Heart left ventricle (tissue), 16 donors: ENCODE results near the gene PCDHGA1. TPM values are rescaled to one million over a fixed set of nuclear protein-coding genes. Genes with fewer than 3 reads are reported as not detected.

ENCODE experiments used
- ATAC-seq, 4 donors: fragments of 200-7000 bp; cut with Tn5 transposase; one replicate each; pipeline ENCODE4 v1.9.1; 2020 to 2022; ENCODE audit warnings: moderate library complexity in 4 of 4, mild to moderate bottlenecking in 3 of 4, moderate number of reproducible peaks in 1 of 4
- DNase-seq, 5 donors: peaks; one replicate each; pipeline ENCODE4 v3.0.0-alpha.2; 2020
- H3K27ac ChIP-seq, 12 donors: fragments of 200-600 bp; sonication (generic) in 4 of 12; one replicate each; pipeline versions ENCODE4 v1.5.0 to v1.8.0; 2016 to 2022; ENCODE audit warnings: mild to moderate bottlenecking in 2 of 12
- H3K27me3 ChIP-seq, 9 donors: fragments of 200-600 bp; sonication (generic) in 2 of 9; one replicate each; pipeline versions ENCODE4 v1.5.1 to v1.8.0; 2016 to 2022; ENCODE audit warnings: mild to moderate bottlenecking in 3 of 9
- H3K36me3 ChIP-seq, 9 donors: fragments of 200-600 bp; sonication (generic) in 2 of 9; one replicate each; pipeline versions ENCODE4 v1.5.0 to v1.8.0; 2018 to 2022; ENCODE audit warnings: mild to moderate bottlenecking in 2 of 9
- H3K4me1 ChIP-seq, 12 donors: fragments of 200-600 bp; sonication (generic) in 4 of 12; one replicate each; pipeline versions ENCODE4 v1.5.0 to v1.8.0; 2016 to 2022; ENCODE audit warnings: mild to moderate bottlenecking in 3 of 12
- H3K4me3 ChIP-seq, 12 donors: fragments of 200-600 bp; sonication (generic) in 4 of 12; one replicate each; pipeline versions ENCODE4 v1.5.0 to v1.8.0; 2017 to 2022; ENCODE audit warnings: mild to moderate bottlenecking in 9 of 12, moderate library complexity in 4 of 12
- H3K9me3 ChIP-seq, 12 donors: fragments of 200-600 bp; sonication (generic) in 4 of 12; one replicate each; pipeline versions ENCODE4 v1.5.0 to v1.8.0; 2016 to 2022; ENCODE audit warnings: mild to moderate bottlenecking in 1 of 12
- POLR2A ChIP-seq, 2 donors: fragments of 450-650 bp; IDR thresholded peaks; one replicate each; pipeline ENCODE4 v1.6.1; 2017; ENCODE audit warnings: antibody characterized with exemption in 2 of 2, mild to moderate bottlenecking in 2 of 2, moderate library complexity in 2 of 2
- WGBS, 4 donors: extraction: QIAGEN DNeasy Blood & Tissue Kit in 2 of 4; methylation state at CpG; one replicate each; pipeline versions ENCODE4 v1.1.5 to v1.1.7; 2013 to 2018; 5-methylcytosine and 5-hydroxymethylcytosine counted together
- intact Hi-C, 10 donors: fragments of 100-400 bp; cut with DNase I; formaldehyde crosslinking; loops; one replicate each; pipeline versions ENCODE4 v1.11.1 to v1.14.2; 2022
- polyA plus RNA-seq, 2 donors: library from polyadenylated mRNA; stranded (reverse); fragments of 200-250 nt; gene quantifications; one replicate each; pipeline ENCODE4 v1.2.3, GENCODE V29; 2013
- total RNA-seq, 9 donors: library from RNA; depleted of rRNA in 2 of 9; stranded (reverse); fragments of >200 nt in 2 of 9; fragmentation: NEBNext Ultra II Directional in 3 of 9; extraction: Animal tissue kit (Norgen Biotek cat#: 25700) in 3 of 9; gene quantifications; one replicate each; pipeline versions ENCODE4 v1.1.0 to v1.2.4, GENCODE V29; 2016 to 2023
- TF ChIP-seq, protein P1 (sequence below), 12 donors: fragments of 200-600 bp; sonication (generic) in 4 of 12; IDR thresholded peaks; one replicate each; pipeline versions ENCODE4 v1.5.0 to v1.8.0; 2018 to 2022; ENCODE audit warnings: antibody characterized with exemption in 12 of 12, mild to moderate bottlenecking in 5 of 12
- donor health status: ischemic (EF 13 %, LVEDD 7.1; RV severe dilation, severe dysfunction).
- donor health status: healthy with polysubstance abuse.
- donor health status: DM: no; HTN: yes; CAD: no.
- donor health status: DM: no; HTN: no; CAD: no.
- donor health status: ischemic (EF 25% LVEDD 6.9; RV normal size, moderate dysfunction).
- donor health status: ischemic (EF 25% LVEDD 5.7; RV mildly dilated, moderate dysfunction).
- donor health status: healthy.
- donor health status: DM: yes; HTN: yes; CAD: no.
- donor health status: ischemic (EF 35%, LVEDD 5.7; RV mildly dilated, moderate dysfunction).
- donor health status: nonischemic (EF 11% LVEDD 7.7; RV severe dilation, severe dysfunction).
- donor health status: DM: yes; HTN: yes; CAD: no.
- donor health status: PGD.
- donor health status: ischemic (EF 29% LVEDD 5.4; RV normal size, mild dysfunction).
- donor health status: nonischemic (EF 23%, LVEDD 6.1; RV moderate dilation, normal function).

PCDHGA1 gene
- total and polyA plus RNA-seq, 11 donors = 1.3 to 4.9 (median 3.1) TPM

DNA sequence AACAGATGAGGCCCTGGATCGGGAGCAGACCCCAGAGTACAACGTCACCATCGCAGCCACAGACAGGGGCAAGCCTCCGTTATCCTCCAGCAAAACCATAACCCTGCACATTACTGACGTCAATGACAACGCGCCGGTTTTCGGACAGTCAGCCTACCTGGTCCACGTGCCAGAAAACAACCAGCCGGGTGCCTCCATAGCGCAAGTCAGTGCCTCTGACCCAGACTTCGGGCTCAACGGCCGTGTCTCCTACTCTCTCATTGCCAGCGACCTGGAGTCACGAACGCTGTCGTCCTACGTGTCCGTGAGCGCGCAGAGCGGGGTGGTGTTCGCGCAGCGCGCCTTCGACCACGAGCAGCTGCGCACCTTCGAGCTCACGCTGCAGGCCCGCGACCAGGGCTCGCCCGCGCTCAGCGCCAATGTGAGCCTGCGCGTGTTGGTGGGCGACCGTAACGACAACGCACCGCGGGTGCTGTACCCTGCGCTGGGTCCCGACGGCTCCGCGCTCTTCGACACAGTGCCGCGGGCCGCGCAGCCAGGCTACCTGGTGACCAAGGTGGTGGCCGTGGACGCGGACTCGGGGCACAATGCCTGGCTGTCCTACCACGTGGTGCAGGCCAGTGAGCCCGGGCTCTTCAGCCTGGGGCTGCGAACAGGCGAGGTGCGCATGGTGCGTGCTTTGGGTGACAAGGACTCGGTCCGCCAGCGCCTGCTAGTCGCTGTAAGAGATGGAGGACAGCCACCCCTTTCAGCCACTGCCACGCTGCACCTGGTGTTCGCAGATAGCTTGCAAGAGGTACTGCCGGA, 89.0 kb downstream of the PCDHGA1 start:
- H3K27me3 ChIP-seq = peaks cover 0 to 74% (median 0%) of the 10 kb centered on the region in 9 donors
- H3K27ac ChIP-seq = no peak overlapping the region
- intact Hi-C loops = loop anchor here in 6 of 10 donors (2.0 to 10.0 kb wide), 7 partner anchors 54 to 143 kb away; partner anchors contain the start of gene PCDHGA5 (in 2 of the 6)

DNA sequence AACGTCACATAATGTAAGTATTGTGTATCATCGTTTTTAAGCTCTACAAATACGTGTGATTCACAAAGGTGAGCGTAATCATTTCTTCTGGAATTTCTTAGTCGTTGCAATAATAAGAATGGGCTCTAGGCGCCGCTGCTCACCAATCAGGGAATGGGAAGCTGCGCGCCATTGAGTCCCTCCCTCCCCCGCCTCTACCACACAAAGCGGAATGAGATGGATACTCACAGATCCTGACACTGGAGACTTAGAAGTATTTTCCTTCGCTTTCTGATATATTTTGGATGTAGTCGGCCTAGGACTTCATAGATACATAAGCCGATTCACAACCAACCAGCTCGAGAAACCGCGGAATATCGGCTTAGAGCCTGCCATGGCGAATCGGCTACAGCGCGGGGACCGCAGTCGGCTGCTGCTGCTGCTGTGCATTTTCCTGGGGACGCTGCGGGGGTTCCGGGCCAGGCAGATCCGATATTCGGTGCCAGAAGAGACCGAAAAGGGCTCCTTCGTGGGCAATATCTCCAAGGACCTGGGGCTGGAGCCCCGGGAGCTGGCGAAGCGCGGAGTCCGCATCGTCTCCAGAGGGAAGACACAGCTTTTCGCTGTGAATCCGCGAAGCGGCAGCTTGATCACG, 90.7 kb downstream of the PCDHGA1 start, which contains the start of gene PCDHGA11:
TSS of gene PCDHGA11 (plus strand) at position 197 of the 634 bp plus-strand sequence. CDS start at position 374, 177 bp downstream.
- peaks cover 0 to 100% (median 72%) of the 10 kb centered on the region in 12 donors for H3K9me3 ChIP-seq
- H3K36me3 ChIP-seq = peaks cover 0 to 43% (median 0%) of the 10 kb centered on the region in 9 donors
- WGBS, 4 donors = 24 to 47% (median 32%) methylated on average over 42 of the region's 42 CpGs
- peaks cover 0 to 76% (median 0%) of the 10 kb centered on the region in 9 donors for H3K27me3 ChIP-seq
- ATAC-seq (peak in 2 of 4 donors; percentile 52 to 62), DNase-seq (peak in 3 of 5 donors; percentile 40 to 64 (median 61))
- H3K27ac ChIP-seq = no peak within 1 kb of the TSS
- intact Hi-C loops = loop anchor here in 5 of 10 donors (5.0 to 10.0 kb wide), 4 partner anchors 91 to 134 kb away; no protein-coding TSS in a partner anchor
- peaks cover 0 to 12% (median 1%) of the 10 kb centered on the region in 12 donors for H3K4me1 ChIP-seq
- no peak for TF ChIP-seq POLR2A (IDR thresholded peaks at IDR 0.05)
- TF ChIP-seq, protein P1, sequence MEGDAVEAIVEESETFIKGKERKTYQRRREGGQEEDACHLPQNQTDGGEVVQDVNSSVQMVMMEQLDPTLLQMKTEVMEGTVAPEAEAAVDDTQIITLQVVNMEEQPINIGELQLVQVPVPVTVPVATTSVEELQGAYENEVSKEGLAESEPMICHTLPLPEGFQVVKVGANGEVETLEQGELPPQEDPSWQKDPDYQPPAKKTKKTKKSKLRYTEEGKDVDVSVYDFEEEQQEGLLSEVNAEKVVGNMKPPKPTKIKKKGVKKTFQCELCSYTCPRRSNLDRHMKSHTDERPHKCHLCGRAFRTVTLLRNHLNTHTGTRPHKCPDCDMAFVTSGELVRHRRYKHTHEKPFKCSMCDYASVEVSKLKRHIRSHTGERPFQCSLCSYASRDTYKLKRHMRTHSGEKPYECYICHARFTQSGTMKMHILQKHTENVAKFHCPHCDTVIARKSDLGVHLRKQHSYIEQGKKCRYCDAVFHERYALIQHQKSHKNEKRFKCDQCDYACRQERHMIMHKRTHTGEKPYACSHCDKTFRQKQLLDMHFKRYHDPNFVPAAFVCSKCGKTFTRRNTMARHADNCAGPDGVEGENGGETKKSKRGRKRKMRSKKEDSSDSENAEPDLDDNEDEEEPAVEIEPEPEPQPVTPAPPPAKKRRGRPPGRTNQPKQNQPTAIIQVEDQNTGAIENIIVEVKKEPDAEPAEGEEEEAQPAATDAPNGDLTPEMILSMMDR (IDR thresholded peaks at IDR 0.05) = peak; percentile 28 to 57 (median 48)
- H3K4me3 ChIP-seq = peak within 1 kb of the TSS in 10 of 12 donors; percentile 9 to 45 (median 40)

More for the DNA sequence above, 89.0 kb downstream of the PCDHGA1 start:
- Histone ChIP-seq H3K36me3 (peaks cover 0 to 33% (median 0%) of the 10 kb centered on the region in 9 donors), H3K4me3 (no peak overlapping the region), H3K4me1 (peaks cover 0 to 12% (median 1%) of the 10 kb centered on the region in 12 donors), H3K9me3 (peaks cover 0 to 100% (median 59%) of the 10 kb centered on the region in 12 donors)
- DNase-seq (peak in 1 of 5 donors; percentile 64), ATAC-seq (no peak)
- 36 to 57% (median 48%) methylated on average over 36 to 74 of the region's 74 CpGs for WGBS, 4 donors
- TF ChIP-seq POLR2A (IDR thresholded peaks at IDR 0.05) = no peak
- TF ChIP-seq, protein P1 (IDR thresholded peaks at IDR 0.05) = no peak

DNA sequence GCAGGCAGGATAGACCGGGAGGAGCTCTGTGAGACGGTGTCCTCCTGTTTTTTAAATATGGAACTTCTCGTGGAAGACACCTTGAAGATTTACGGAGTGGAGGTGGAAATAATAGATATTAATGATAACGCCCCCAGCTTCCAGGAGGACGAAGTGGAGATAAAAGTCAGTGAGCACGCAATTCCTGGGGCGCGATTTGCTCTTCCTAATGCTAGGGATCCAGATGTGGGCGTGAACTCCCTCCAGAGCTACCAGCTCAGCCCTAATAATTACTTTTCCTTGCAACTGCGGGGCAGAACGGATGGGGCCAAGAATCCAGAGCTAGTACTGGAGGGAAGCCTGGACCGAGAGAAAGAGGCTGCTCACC, 91.2 kb downstream of the PCDHGA1 start:
- peak overlapping the region in 9 of 12 donors; percentile 31 to 45 (median 40) for H3K4me3 ChIP-seq
- H3K36me3 ChIP-seq = peaks cover 0 to 43% (median 0%) of the 10 kb centered on the region in 9 donors
- peaks cover 0 to 76% (median 0%) of the 10 kb centered on the region in 9 donors for H3K27me3 ChIP-seq
- no peak for DNase-seq
- peaks cover 0 to 12% (median 1%) of the 10 kb centered on the region in 12 donors for H3K4me1 ChIP-seq
- 28 to 50% (median 38%) methylated on average over 13 of the region's 13 CpGs for WGBS, 4 donors
- TF ChIP-seq, protein P1 (IDR thresholded peaks at IDR 0.05) = no peak
- no peak for TF ChIP-seq POLR2A (IDR thresholded peaks at IDR 0.05)
- no peak for ATAC-seq
- peaks cover 0 to 100% (median 72%) of the 10 kb centered on the region in 12 donors for H3K9me3 ChIP-seq
- H3K27ac ChIP-seq = no peak overlapping the region
- intact Hi-C loops = loop anchor here in 5 of 10 donors (5.0 to 10.0 kb wide), 4 partner anchors 91 to 133 kb away; no protein-coding TSS in a partner anchor
